Measurements from ENCODE around the gene CAPSL.
A peak's percentile ranks its signal among the peaks of the same experiment; 100 is the strongest.
"Not testable (repeated sequence)": the region's sequence is repeated elsewhere in the genome, so short reads cannot be mapped to it uniquely, and the experiment has no call there.

The CAPSL gene

DNA sequence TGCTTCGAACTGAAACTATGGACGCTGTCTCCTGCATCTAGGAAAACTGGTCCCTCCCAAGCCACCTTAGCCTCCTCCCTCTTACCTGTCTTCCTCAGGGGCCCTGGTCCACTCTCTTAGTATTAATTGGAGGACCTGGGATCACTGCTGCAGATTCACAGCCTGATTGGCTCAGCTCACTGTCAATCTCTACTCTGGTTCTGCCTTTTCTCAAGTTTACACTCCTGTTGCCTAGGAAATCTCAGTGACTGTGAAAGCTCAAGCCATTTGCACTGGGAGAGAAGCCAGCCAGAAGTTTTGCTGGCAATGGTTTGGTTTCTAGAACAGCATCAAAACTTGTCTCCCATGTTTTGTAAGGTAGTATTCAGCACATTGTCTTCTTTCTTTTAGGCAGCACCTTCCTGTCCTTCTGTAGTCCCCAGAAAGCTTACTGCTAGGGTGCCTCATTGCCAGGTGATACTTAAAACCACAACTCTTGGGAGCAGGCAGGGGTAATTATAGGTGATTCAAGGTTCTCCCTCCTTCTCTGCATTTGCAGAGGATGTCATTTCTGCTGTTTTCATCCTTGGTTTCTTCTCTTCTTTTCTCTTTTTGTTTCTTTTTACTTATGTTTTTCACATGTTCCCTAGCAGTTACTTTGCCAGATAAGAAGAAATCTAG is at the start of gene CAPSL:
CAPSL (minus strand) TSS at position 55 of the 660 bp plus-strand sequence. CDS start 17,502 bp downstream, outside the sequence.
- DNase-seq (ENCODE audit: low spot score) = no peak

DNA sequence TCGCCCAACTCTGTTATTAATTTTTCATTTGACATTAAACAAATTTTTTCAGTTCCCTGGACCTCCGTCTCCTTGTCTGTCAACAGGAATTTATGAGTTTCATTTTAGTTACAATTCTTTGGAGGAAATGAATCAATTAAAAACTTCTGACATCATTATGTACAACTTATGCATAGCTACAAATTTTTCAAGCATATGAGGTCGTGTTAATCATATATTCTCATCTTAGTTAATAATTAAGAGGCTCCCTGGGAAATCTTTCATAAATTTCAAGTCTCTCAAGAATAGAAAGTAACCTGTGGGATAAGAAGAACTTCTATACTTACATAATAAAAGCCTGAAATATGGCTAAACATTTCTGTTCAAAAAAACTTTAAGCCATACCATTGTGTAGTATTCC is 49.4 kb upstream of the CAPSL start:
- DNase-seq (ENCODE audit: low spot score) = no peak

DNA sequence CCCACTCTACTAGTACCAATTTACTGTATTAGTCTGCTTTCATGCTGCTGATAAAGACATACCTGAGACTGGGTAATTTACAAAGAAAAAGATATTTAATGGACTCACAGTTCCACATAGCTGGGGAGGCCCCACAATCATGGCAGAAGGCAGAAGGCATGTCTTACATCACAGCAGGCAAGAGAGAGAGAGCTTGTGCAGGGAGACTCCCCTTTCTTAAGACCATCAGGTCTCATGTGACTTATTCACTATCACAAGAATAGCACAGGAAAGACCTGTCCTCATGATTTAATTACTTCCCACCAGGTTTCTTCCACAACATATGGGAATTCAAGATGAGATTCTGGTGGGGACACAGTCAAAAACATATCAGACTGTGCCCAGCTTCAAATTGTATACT is 41.3 kb upstream of the CAPSL start:
- no peak for DNase-seq (ENCODE audit: low spot score)

DNA sequence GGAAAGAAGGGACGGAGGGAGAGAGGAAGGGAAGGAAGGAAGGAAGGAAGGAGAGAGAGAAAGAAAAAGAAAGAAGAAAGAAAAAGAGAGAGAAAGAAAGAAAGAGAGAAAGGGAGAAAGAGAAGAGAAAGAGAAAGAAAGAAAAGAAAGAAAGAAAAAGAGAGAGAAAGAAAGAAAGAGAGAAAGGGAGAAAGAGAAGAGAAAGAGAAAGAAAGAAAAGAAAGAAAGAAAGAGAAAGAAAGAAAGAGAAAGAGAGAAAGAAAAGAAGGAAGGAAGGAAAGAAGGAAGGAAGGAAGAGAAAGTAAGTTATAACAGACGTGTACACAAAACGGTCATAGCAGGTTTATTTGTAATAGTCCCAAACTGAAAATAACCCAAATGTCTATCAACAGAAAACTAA is 38.4 kb upstream of the CAPSL start:
- DNase-seq (ENCODE audit: low spot score) = not testable (repeated sequence)

DNA sequence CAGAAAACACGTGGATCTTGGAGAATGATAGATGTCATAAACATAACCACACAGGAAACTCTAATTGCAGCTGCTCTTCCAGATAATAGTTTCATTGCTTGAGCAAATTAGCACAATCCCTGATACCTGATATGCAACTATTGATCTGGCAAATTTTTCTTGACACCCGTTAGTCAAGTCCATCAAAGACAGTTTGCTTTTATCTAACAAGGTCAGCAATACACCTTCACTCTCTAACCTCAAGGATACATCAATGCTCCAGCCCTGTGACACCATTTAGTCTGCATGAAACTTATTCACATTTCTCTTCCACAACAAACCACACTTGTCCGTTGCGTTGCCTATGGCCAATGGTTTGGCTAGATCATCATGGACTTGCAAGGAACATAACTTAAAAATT is 36.1 kb upstream of the CAPSL start:
- no peak for DNase-seq (ENCODE audit: low spot score)

DNA sequence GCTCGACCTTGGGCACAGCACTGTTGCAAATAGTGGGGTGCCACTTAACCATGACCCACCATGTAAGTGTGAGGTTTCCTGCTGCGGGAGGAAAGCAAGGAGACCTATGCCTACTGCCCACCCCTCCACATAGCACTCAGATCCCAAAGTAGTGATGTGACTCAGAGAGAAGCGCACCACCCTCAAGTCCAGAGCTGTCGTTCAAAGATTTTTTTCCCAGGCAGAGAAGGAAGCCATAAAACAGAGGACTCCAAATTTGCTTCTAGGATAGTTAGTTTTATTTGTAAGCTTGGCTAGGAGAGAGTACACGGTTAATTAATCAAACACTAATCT is 33.4 kb upstream of the CAPSL start:
- DNase-seq (ENCODE audit: low spot score) = no peak

DNA sequence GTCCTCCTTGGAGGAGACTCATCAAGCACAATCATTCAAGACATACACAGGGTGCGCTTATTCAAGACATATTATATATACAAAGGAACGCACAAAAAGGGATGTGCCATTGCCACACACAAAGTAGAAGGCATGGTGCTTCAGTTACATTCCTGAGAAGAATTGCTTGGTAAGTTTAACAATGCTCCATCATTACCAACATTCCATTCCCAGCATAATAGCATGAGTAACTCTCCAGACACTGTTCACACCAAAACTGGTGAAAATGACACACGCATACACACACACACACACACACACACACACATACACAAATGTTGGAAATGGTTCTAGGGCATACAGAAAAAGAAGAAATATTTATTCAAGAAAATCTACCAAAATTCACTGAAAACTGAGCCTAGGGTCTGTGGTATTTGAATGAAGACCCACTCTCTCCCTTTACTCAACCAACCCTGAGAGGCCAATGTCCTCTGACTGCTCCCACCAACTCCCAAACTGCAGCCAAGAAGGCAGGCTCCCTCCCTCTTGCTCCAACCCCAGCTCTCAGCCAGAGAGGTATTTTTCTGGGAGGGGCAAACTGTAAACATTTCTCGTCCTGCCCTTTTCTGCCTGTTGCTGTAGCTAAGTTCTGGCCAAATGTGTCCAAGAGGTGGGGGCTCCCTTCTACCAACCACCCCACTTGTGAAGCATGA is 32.9 kb upstream of the CAPSL start:
- no peak for DNase-seq (ENCODE audit: low spot score)

DNA sequence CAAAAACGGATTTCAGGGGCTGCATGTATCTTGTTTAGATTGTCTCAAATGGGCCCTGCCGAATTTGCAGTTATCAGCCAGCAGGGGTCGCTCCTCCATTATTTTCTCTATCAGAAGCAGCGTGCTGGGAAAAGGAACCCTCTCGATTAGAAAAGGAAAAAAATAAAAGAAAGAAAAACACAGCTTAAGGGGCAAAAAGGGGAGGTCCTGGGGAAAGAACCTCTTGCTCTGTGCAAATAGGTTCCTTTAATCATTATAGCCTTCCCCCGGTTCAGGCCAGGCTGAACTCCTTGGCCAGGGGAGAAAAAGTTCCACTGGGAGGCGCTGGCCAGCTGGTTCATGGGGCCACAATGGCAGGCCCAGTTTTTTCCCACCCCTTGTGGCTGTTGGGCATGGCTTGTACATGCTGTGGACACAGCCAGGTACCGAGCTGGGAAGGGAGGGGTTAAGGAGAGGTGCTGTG is 25.0 kb upstream of the CAPSL start:
- DNase-seq (ENCODE audit: low spot score) = no peak

DNA sequence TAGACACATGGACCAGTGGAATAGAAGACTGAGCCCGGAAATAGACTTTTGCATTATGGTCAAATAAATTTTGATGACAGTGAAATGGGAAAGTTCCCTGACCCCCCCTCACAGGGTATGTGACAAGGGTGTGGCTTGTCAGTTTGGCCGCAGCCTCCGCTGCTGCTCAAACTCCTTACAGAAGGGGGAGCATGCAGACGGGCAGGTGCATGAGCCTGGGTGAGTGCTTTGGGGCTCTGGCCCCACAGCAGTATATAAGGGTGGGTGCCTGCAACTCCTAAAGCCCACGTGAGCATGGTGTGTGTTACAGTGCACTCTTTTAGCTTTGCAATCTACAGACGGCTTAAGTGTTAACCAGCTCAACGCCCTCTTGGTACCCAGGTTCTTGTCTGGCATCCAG is 21.9 kb upstream of the CAPSL start:
- no peak for DNase-seq (ENCODE audit: low spot score)

DNA sequence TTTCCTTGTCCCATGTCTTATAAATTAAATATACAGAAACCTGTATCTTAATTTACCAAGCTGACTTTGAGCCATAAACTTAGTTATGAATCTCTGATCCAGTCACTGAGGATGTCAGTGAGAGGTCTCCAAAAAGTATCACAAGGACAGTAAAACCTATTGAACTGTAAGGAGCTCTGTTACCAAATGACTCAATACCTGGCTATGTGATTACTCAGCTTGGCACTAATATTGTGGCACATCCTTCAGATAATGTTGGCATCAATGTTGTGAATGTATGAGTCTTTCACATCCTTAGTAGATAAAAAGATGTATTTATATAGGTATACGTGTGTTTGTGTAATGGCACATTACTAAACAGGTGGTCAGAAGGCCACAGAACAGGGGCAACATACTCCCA is 18.0 kb upstream of the CAPSL start:
- no peak for DNase-seq (ENCODE audit: low spot score)

DNA sequence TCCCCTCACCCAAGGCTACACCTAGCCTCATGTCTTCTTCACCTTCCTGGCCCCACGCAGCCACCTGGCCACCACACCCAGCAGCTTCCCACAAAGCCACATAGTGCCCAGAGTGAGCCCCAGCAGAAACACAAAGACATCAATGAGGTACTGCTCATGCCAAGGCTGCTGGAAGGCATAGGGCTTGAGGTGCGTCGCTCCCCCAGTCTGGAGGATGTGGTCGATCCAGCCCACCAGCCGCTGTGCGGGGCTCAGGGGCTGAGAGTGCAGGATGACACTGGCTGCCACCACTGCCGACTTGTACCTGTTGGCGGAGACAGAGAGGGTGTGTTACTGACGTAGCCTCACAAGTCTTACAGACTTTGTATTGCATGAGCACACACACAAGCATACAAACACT is 15.8 kb upstream of the CAPSL start:
- no peak for DNase-seq (ENCODE audit: low spot score)

DNA sequence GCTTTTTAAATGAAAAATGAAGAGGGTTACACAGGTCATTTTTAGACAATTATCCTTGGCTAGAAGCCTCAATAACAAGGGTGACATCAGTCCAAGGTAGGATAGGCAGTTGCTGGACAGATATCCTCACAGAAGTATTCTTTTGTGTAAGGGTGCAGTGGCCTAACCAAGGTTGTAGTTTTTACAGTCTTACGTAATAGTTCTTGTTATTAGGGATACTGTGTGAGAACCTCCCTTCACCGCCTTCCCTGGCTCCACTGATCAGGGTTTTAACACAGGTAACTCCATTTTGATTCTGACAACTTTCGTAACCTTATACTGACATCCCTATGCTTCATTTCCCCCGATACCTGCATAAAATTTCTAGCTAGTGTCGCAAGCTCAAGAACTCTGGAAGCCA is 8.7 kb upstream of the CAPSL start:
- DNase-seq (ENCODE audit: low spot score) = no peak

DNA sequence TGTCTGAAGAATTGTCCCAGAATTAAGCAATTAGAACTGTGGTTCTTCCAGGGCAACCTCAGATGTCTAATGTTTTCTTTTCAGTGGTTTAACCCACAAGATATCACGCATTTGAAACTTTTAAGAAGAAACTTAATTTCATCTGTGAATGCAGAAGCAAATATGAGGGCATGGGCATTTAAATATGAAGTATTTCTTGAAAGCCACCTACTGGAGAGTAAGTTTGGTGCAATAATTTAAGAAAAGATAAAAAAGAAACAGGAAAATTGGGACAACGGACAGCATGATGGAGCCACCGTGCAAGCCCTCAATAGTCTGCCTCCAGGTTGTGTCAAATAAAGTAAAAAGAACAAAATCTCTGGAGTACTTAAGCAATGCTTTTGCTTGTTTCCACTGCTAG is 1.2 kb upstream of the CAPSL start:
- DNase-seq (ENCODE audit: low spot score) = no peak

DNA sequence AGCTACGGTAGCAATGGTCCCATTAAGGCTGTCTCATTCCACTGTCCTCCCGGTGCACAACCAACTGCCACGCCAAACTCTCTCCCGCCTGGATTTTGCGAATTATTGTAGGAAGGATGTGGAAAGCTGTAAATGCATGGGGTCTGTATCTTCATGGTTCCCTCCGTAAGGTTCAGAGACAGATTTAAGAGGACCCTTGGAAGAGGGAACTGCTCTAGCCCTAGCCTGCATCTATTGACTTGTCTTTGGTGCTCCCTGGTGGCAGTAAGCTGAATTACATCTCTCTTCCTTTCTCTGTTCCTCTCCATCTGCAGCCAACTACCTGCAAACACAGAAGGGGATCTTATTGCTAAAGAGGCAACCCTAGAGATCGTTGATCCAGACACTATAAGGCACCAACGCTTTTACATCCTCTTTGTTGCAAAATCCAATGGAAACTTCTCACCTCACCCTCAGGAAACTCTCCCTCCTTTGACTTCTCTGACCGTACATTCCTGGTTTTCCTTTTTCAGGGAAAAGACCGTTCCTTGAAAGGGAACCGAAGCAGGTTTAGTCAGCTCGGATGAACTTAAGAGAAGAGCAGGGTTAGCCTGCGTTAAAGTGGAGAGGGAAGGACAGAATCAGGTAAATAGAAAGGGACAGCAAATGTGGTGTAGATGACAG is 11.9 kb downstream of the CAPSL start:
- DNase-seq (ENCODE audit: low spot score) = peak; percentile 80

DNA sequence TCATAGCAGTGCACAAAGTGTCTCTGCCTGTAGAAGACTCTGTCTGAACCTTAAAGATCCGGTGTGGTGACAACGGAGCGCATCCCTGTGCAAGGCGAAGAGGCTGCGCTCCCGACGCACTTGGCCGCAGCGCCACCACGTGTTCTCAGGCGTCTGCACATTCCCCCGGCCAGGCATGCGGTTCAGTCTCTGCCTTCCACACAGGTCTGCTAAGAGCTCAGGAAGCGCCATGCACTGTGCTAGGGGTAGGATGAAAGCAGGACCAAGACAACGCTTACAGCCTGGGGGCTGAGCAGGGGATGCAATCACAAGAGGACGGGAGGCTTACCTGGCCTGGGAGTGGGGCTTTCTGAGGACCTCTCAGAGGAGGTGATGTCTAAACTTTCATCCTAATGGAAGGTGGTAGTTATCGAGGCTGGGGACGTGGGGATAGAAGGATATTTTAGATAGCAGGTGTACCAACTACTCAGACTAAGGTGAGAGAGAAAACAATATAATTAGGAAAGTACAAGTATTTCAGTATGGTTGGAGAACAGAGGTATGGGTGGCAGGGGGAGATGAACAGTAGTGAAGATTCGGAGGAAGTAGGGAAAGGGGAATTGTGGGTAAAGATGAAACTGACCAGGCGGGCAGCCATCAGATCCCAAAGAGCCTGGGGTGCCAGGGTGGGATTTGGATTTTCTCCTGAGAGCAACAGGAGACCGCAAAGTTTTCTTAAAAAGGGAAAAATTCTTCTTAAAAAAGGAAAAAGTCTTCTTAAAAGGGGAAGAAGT is 13.3 kb downstream of the CAPSL start:
- peak; percentile 92 for DNase-seq (ENCODE audit: low spot score)

DNA sequence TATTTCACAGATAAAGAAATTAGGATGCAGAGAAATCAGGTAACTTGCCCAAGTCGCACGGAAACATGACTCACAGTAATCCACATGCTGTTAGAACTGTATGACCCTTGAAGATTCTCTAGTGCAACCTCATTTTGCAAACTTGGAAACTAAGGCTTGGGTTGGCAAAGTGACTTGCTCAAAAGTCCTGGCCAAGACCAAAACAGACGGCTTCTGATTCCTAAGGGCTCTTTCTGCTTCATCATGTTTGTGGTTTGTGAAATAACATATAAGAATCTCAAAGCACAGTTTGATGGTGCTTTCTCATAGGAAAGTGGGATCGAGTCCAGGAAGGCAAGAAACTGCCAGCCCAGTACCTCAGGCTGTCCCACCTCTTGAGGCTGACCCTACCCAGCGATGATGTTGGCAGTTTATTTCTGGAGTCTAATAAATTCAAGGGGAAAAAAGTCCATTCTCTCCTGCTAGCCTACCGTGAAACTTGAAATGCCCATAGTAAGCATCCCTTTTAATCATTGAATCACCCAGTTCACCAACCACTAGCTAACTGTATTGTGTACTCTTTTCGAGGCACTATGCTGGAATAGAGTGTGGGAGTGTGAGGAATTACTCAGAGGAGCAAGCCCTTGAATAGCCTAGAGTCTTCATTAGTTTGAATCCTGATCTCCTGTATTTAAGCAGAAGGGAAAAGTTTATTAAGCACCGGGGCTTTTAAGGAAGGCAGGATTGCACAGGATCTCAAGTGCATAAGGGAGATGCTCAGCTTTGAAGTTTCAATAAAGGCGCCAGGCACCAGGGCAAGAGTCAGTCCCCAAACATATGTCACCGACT is 14.1 kb downstream of the CAPSL start:
- peak; percentile 53 for DNase-seq (ENCODE audit: low spot score)

DNA sequence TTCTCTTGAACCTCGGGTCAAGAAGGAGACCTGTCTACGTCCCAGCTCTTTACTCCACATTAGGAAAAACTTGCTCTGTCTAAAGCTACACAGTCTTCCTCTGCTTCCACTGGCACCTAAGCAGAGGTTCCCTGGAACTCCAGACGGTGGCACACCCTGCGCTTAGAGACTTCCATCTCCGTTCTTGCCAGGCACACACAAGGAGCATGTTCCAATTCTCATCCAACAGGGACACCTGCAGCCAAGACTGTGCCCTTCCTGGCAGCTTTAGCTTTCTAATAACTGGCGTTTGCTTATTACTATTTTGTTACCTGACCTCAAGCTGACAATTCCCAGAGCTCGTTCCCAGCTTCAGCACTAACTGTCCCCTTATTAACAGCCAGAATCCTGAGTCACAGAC is 16.0 kb downstream of the CAPSL start:
- no peak for DNase-seq (ENCODE audit: low spot score)

DNA sequence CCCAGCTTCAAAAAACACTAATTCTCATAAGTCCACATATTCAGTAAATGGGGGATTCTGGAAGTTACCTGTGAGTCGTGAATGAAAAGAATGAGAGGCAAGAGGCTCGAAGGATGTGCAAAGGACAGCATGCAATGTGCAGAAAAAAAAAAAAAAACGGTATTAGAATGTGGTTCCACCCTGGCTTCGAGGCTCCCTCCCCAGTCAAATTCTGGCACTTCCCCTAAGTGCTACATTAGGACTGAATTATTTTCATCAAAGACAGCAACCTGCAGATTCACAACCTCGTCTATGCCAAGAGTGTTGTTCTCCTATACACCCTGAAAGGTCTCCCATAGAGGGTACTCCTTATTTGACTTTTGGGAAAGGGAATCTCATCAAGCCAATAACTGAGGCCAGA is 16.5 kb downstream of the CAPSL start:
- no peak for DNase-seq (ENCODE audit: low spot score)

DNA sequence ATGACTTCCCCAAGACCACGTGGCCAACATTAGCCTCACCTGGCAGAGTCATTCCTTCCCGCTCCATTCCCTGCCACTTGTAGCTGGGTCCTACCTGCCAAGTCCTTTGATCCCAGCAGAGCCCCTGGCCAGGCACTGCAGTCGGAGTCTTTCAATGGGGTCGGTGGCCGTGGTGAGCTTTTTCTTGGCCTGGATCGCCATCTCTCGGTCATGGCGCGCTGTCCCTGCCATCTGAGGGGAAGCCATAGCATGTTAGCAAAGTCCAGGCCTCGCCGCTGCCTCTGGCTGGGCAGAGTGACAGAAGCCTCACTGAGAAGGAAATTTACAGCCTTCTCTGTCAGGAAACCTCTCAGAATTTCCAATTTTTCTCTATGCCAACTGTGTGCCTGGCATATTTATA is 17.5 kb downstream of the CAPSL start:
- no peak for DNase-seq (ENCODE audit: low spot score)

DNA sequence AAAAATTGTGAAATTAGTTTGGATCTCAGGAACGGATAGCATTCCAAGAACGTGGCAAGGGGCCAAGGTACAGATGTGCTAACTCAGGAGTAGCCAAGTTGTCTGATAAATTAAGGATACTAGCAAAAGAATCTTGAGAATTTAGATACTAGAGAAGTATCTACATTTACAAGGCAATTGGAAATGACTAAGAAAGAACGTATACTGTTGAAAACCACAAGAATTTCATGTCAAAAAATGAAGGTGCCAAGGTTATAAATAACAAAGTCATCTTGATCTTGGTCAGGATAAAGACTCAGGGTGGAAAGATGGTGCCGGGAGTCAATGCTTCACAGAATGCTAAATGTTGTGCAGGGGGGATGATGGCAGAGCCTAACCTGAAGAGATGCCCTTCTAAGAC is 19.2 kb downstream of the CAPSL start:
- no peak for DNase-seq (ENCODE audit: low spot score)

DNA sequence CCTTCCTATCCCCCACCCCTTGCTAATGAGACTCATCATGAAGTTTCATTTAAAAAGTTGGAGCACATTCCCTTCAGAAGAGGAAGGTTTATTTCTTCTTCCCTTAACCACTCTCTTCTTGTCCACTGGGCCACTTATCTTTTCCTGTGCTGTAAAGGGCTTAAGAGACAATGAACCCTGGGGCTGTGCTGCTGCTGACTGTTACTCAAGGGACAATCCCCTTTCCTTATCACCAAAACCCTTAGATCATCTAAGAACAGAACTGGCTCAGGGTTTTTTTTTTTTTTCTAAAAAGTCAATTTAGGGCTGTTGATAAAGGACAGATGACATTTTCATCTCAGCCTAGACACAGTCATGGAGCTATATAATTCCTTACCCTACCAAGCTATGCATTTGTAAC is 29.6 kb downstream of the CAPSL start:
- DNase-seq (ENCODE audit: low spot score) = no peak

DNA sequence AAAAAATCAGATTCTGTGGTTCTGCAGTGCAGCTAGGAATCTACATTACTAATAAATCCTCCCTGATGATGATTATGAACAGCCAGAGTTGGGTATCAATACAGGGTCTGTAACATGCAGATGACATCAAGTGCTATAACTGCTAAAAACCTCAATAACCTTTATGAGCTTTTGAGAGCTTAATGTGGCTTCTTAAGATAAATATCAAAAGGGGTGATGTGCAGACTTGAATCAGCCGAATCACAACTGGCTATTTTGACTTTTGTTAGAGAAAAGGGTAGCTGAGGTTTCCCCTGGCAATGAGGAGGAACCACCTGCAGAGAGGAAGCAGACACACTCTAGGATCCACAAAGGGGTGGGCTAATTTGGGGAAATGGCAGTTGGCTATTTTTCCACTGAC is 30.2 kb downstream of the CAPSL start:
- no peak for DNase-seq (ENCODE audit: low spot score)
